DOHH2 (cell line): Measurements from ENCODE around the gene METTL16.

Source experiments
- EZH2phosphoT487 ChIP-seq: fragments of 200-600 bp; sonication (generic); IDR thresholded peaks from 2 replicates; pipeline ENCODE4 v1.6.1; 2017; ENCODE audit warnings: borderline replicate concordance, mild to moderate bottlenecking, antibody characterized with exemption, low read length, moderate library complexity, mixed read lengths
- TF ChIP-seq, protein P1 (sequence below): fragments of 200-600 bp; sonication (generic); IDR thresholded peaks from one replicate; pipeline ENCODE4 v1.5.1; 2014; ENCODE audit warnings: antibody characterized with exemption, mild to moderate bottlenecking, low read depth, low read length; ENCODE audit not compliant: poor library complexity, severe bottlenecking

GRCh38 chr17:2455956-2456355 is 55.7 kb downstream of the METTL16 start:
- TF ChIP-seq, protein P1, sequence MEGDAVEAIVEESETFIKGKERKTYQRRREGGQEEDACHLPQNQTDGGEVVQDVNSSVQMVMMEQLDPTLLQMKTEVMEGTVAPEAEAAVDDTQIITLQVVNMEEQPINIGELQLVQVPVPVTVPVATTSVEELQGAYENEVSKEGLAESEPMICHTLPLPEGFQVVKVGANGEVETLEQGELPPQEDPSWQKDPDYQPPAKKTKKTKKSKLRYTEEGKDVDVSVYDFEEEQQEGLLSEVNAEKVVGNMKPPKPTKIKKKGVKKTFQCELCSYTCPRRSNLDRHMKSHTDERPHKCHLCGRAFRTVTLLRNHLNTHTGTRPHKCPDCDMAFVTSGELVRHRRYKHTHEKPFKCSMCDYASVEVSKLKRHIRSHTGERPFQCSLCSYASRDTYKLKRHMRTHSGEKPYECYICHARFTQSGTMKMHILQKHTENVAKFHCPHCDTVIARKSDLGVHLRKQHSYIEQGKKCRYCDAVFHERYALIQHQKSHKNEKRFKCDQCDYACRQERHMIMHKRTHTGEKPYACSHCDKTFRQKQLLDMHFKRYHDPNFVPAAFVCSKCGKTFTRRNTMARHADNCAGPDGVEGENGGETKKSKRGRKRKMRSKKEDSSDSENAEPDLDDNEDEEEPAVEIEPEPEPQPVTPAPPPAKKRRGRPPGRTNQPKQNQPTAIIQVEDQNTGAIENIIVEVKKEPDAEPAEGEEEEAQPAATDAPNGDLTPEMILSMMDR: no peak
- no peak for TF ChIP-seq EZH2phosphoT487
